ENCODE results near the gene CACNA1H.
"Not testable (repeated sequence)": the region's sequence is repeated elsewhere in the genome, so short reads cannot be mapped to it uniquely, and the experiment has no call there.

- not testable (repeated sequence) for TF ChIP-seq POLR2A (IDR thresholded peaks at IDR 0.05; ENCODE audit: low read depth, low read length); CTCF (IDR thresholded peaks at IDR 0.05; ENCODE audit: extremely low read depth in 1 of 2, insufficient read depth in 1 of 2, low read depth in 1 of 2, low read length in 2 of 2); MAX (IDR thresholded peaks at IDR 0.05; ENCODE audit: insufficient read depth, insufficient read length); EZH2 (IDR thresholded peaks at IDR 0.05; ENCODE audit: borderline replicate concordance, low read depth, low read length, severe bottlenecking); MYC (IDR thresholded peaks at IDR 0.05; ENCODE audit: low read depth, low read length)
These were observed 87.5 kb downstream of the CACNA1H start, which contains the start of gene TPSAB1 for GRCh38 chr16:1240436-1240835.

Data from endothelial cell of umbilical vein (primary cell).